GM18508 (cell line): ENCODE results near the gene COX19.
"Not testable (repeated sequence)": the region's sequence is repeated elsewhere in the genome, so short reads cannot be mapped to it uniquely, and the experiment has no call there.

Experiments used
- ATAC-seq: cut with Tn5 transposase; IDR thresholded peaks from one replicate; pipeline ENCODE4 v1.9.1; 2021; ENCODE audit warnings: moderate number of reproducible peaks; ENCODE audit not compliant: insufficient read depth, unreplicated experiment

COX19 gene

DNA sequence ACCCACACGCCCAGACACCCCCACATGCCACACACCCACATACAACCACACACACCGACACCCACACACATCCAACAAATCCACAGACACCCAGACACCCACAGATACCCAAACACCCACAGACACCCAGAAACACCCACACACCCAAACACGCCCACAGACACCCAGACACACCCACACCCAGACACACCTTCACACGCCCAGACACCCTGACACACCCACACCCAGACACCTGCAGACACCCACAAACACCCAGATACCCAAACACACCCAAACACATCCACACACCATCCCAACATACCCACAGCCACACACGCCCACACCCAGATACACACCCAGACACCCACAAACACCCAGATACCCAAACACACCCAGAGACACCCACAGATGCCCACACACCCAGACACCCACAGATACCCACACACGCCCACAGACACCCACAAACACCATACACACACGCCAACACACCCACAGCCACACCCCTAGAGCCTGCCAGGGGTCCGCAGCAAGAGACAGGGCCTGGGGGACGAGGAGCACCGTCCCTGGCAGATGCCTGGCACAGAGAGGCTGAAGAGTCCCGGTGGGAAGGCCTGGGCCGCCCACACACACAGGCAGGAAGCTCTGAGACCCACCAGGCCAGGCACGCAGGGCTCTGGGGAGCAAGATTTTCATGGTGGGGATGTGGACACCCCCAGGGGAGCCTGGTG, 36.1 kb upstream of the COX19 start:
- ATAC-seq, result no peak

- ATAC-seq, result no peak
Measured at GRCh38 chr7:1010226-1010625, 34.9 kb upstream of the COX19 start.

GRCh38 chr7:1009747-1010146, 34.4 kb upstream of the COX19 start:
- ATAC-seq, result no peak

GRCh38 chr7:1008733-1009363, 33.5 kb upstream of the COX19 start:
- no peak for ATAC-seq

DNA sequence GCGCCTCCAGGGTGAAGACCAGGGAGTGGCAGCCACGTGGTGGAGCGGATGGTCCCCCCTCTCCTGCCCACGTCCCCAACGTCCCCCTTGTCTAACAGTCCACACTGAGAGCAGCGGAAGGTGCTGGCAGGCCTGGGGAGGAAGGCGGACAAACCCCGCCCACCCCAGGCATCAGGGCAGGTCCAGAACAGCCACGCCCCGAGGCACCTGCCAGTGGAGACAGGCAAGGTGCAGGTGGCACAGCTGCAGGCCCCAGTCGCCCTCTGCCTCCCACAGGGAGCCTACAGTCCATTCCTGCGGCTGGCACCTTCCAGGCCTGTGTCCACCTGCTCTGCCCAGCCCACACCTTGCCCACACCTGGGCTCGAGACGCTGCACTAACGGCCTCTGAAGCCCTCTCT, 32.6 kb upstream of the COX19 start:
- no peak for ATAC-seq

DNA sequence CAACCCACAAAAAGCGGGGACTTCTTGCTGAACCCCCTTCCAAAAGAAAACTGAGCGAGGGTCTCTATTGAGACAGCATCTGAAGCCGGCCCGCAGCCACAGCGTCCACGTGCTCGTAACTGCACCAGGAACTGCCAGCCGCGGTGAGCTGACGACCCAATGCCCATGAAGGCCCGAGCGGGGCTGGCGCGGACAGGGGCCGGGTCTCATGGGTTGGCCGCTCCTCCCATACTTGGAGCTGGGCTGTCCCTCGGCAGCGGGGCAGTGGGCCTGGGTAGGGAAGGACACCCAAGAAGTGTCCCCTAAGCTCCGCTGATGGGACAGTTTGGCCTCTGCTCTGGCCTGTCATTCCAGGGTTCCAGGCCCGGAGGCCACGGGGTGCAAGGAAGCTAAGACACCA, 30.0 kb upstream of the COX19 start:
- no peak for ATAC-seq

- no peak for ATAC-seq
Measured at GRCh38 chr7:1004018-1004852, 28.9 kb upstream of the COX19 start.

- ATAC-seq, result not testable (repeated sequence)
Measured at GRCh38 chr7:1002445-1002844, 27.1 kb upstream of the COX19 start.

- not testable (repeated sequence) for ATAC-seq
Measured at GRCh38 chr7:1002026-1002425, 26.7 kb upstream of the COX19 start.

DNA sequence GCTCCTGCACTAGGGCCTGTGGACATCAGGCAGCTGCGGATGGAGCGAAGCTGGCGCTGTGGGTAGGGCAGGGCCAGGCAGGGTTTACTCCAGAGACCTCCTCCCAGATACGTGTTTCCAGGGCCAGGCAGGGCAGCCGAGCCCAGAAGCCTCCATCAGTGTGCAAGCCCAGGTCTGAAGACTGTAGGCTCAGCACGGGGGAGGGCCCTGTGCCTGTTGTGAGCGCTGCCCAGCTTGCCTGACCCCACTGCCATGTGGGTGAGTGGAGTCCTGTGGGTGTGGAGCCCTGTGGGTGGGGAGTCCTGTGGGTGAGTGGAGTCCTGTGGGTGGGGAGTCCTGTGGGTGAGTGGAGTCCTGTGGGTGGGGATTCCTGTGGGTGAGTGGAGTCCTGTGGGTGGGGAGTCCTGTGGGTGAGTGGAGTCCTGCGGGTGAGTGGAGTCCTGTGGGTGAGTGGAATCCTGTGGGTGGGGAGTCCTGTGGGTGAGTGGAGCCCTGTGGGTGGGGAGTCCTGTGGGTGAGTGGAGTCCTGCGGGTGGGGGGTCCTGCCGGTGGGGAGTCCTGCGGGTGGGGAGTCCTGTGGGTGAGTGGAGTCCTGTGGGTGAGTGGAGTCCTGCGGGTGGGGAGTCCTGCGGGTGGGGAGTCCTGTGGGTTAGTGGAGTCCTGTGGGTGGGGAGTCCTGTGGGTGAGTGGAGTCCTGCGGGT, 25.9 kb upstream of the COX19 start:
- ATAC-seq, result not testable (repeated sequence)

- ATAC-seq, result no peak
Measured at GRCh38 chr7:999941-1000935, 24.9 kb upstream of the COX19 start.

DNA sequence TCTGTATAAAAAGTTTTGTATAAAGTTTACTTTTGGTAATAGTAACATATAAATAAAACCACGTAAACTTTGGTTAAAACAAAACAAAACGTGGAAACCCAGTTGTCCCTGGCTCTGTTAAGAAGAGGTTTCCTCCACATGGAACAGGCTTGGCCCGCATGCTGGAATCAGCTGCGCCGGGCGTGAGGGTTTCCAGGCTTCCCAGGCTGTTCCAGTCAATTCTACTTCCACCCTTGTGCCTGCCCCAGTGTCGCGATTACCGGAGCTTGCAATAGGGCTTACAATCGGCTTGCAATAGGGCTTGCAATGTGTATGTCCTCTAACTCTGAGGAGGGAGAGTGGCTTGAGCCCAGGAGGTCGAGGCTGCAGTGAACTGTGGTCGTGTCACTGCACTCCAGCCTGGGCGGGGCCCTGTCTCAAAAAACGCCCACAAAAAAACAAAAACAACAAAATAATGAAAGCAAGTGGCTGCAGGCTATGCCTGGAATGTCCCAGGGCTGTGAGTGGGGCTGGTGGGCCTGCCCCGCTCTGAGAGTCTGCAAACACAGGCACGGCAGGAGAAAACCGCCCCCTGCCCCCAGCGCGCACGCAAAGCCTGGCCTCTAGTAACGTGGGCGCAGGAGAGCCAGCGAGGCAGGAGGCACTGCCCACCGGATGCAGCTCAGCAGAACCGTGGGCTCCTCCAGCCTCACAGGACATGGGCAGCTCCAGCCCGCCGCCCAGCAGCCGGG, 24.0 kb upstream of the COX19 start:
- no peak for ATAC-seq

GRCh38 chr7:997404-998395, 22.4 kb upstream of the COX19 start:
- ATAC-seq, result no peak

GRCh38 chr7:996079-996872, 20.9 kb upstream of the COX19 start:
- ATAC-seq, result no peak

DNA sequence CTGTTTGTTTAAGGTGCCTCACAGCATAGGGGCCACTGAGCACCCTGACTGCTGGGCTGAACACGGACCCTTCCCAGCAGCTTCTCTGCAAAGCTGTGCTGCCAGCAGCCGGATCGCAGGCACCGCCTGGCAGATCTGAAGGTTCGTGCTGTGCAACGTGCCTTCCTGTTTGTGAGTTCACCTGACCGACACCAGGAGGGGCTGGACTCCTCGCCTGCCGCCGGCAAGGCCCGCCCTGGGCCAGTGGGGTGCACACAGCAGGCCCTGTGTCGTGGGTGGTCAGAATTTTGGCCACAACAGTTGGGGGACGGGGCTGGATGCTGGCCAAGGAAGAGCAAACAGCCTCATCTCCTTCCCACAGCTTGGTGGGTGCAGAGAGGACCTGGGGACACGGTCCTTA, 20.2 kb upstream of the COX19 start:
- no peak for ATAC-seq

GRCh38 chr7:994592-995308, 19.4 kb upstream of the COX19 start:
- ATAC-seq, result no peak
